ENCODE data around the gene SLC25A45.

DNA sequence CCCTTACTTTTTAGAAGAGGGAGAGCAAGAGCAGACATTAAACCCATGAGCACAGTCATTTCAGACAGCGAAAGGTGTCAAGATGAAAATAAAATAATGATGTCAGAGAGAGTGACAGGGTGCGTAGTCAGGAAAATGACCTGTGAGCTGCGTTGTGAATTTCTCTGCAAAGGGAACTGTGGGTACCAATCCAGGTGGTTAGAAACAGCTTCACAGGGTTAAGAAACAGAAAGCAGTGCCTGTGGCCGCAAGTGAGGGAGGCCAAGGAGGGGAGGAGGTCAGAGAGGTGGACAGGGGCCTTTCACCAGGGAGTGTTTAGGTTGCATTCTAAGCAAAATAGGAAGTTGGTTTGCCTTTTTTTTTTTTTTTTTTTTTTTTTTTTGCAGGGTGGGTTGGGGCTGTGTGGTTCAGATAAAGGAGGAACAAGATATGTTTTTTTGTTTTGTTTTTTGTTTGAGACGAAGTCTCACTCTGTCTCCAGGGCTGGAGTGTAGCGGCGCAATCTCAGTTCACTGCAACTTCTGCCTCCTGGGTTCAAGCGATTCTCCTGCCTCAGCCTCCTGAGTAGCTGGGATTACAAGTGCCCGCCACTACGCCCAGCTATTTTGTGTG is 20.0 kb downstream of the SLC25A45 start:
- TF ChIP-seq, protein P1, sequence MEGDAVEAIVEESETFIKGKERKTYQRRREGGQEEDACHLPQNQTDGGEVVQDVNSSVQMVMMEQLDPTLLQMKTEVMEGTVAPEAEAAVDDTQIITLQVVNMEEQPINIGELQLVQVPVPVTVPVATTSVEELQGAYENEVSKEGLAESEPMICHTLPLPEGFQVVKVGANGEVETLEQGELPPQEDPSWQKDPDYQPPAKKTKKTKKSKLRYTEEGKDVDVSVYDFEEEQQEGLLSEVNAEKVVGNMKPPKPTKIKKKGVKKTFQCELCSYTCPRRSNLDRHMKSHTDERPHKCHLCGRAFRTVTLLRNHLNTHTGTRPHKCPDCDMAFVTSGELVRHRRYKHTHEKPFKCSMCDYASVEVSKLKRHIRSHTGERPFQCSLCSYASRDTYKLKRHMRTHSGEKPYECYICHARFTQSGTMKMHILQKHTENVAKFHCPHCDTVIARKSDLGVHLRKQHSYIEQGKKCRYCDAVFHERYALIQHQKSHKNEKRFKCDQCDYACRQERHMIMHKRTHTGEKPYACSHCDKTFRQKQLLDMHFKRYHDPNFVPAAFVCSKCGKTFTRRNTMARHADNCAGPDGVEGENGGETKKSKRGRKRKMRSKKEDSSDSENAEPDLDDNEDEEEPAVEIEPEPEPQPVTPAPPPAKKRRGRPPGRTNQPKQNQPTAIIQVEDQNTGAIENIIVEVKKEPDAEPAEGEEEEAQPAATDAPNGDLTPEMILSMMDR (IDR thresholded peaks at IDR 0.05), result no peak
- TF ChIP-seq POLR2A (IDR thresholded peaks at IDR 0.05), result no peak

Data from heart left ventricle (tissue), 13 donors.